B cell (primary cell): ENCODE measurements around the gene LRRC4C. TPM values are rescaled to one million over a fixed set of nuclear protein-coding genes. Genes with fewer than 3 reads are reported as not detected.

Experiments used
- ATAC-seq: fragments of 200-7000 bp; cut with Tn5 transposase; one replicate; pipeline ENCODE4 v1.10.0; 2021; ENCODE audit warnings: low read depth, mild to moderate bottlenecking, moderate number of reproducible peaks, moderate library complexity
- CTCF ChIA-PET: fragments of 350-600 bp; sonication (Branson Sonifier 250); formaldehyde crosslinking; loops from one replicate; lab custom pipeline; 2021; ENCODE audit warnings: antibody characterized with exemption, inconsistent platforms; lab: Charles Lee
- POLR2A ChIA-PET: fragments of 350-600 bp; sonication (Branson Sonifier 250); formaldehyde crosslinking; loops from one replicate; lab custom pipeline; 2021; ENCODE audit warnings: antibody characterized with exemption; lab: Charles Lee
- DNase-seq: peaks from one replicate; pipeline ENCODE4 v3.0.0; 2013
- H2AFZ ChIP-seq: 2 replicates; pipeline ENCODE4 v1.6.1; 2012; ENCODE audit warnings: mild to moderate bottlenecking, low read depth, low read length; ENCODE audit not compliant: insufficient read depth, poor library complexity, severe bottlenecking
- H3K27ac ChIP-seq, 2 donors: 1 replicate in 1 of 2; 2 replicates in 1 of 2; pipeline ENCODE4 v1.5.1; 2012 to 2013; ENCODE audit warnings: low read length in 2 of 2, mild to moderate bottlenecking in 2 of 2, moderate library complexity in 1 of 2
- H3K27me3 ChIP-seq, 4 experiments: fragments of 200-600 bp in 1 of 4; sonication (generic) in 1 of 4; replicated peaks in 1 of 4; 1 replicate in 2 of 4; 2 replicates in 2 of 4; pipeline versions ENCODE4 v1.6.1 to v1.7.0; 2013 to 2016; ENCODE audit warnings: low read length in 3 of 4, mild to moderate bottlenecking in 2 of 4, mixed read lengths in 1 of 4, moderate library complexity in 1 of 4; ENCODE audit not compliant: insufficient read depth in 4 of 4, control insufficient read depth in 3 of 4; ENCODE audit errors: control extremely low read depth in 1 of 4
- H3K36me3 ChIP-seq, 2 experiments: replicated peaks in 1 of 2; 1 replicate in 1 of 2; 2 replicates in 1 of 2; pipeline versions ENCODE4 v1.6.1 to v1.7.1; 2013; ENCODE audit warnings: low read length in 1 of 2; ENCODE audit not compliant: insufficient read depth in 2 of 2, control insufficient read depth in 1 of 2; ENCODE audit errors: control extremely low read depth in 1 of 2, extremely low read depth in 1 of 2
- H3K4me1 ChIP-seq, 2 donors: fragments of 200-600 bp in 1 of 2; sonication (generic) in 1 of 2; 1 replicate in 1 of 2; 2 replicates in 1 of 2; pipeline versions ENCODE4 v1.5.1 to v1.6.1; 2013 to 2017; ENCODE audit warnings: low read length in 2 of 2; ENCODE audit not compliant: control insufficient read depth in 2 of 2, insufficient read depth in 2 of 2
- H3K4me2 ChIP-seq: replicated peaks from 2 replicates; pipeline ENCODE3; 2012; ENCODE audit warnings: mild to moderate bottlenecking, low read depth, low read length; ENCODE audit not compliant: poor library complexity, severe bottlenecking
- H3K4me3 ChIP-seq, 5 experiments: fragments of 200-600 bp in 1 of 5; sonication (generic) in 1 of 5; 1 replicate in 3 of 5; 2 replicates in 2 of 5; pipeline versions ENCODE4 v1.5.1 to v1.7.0; 2011 to 2016; ENCODE audit warnings: low read length in 4 of 5, mild to moderate bottlenecking in 4 of 5, low read depth in 2 of 5, control low read depth in 1 of 5, moderate library complexity in 1 of 5; ENCODE audit not compliant: insufficient read depth in 1 of 5; ENCODE audit errors: control extremely low read depth in 1 of 5, extremely low read depth in 1 of 5
- H3K79me2 ChIP-seq: fragments of 200-600 bp; sonication (generic); one replicate; pipeline ENCODE4 v1.6.0; 2016; ENCODE audit warnings: low read length; ENCODE audit not compliant: control insufficient read depth, insufficient read depth
- H3K9ac ChIP-seq: fragments of 200-600 bp; sonication (generic); 2 replicates; pipeline ENCODE4 v1.6.1; 2017; ENCODE audit warnings: mild to moderate bottlenecking, low read length, moderate library complexity
- H3K9me3 ChIP-seq, 3 donors: one replicate each; pipeline versions ENCODE4 v1.6.1 to v1.7.1; 2013; ENCODE audit warnings: low read length in 2 of 3; ENCODE audit not compliant: control insufficient read depth in 2 of 3, insufficient read depth in 1 of 3; ENCODE audit errors: control extremely low read depth in 1 of 3
- H4K20me1 ChIP-seq: 2 replicates; pipeline ENCODE4 v1.6.0; 2012; ENCODE audit warnings: mild to moderate bottlenecking, low read length; ENCODE audit not compliant: insufficient read depth, control insufficient read depth, poor library complexity, severe bottlenecking
- H3K27ac Mint-ChIP-seq: one replicate; pipeline ENCODE4 v1.8.0; 2021; ENCODE audit warnings: mixed read lengths
- H3K27me3 Mint-ChIP-seq: one replicate; pipeline ENCODE4 v1.8.0; 2021; ENCODE audit warnings: mixed read lengths
- H3K4me1 Mint-ChIP-seq: one replicate; pipeline ENCODE4 v1.8.0; 2021; ENCODE audit warnings: mixed read lengths
- H3K4me3 Mint-ChIP-seq: one replicate; pipeline ENCODE4 v1.8.0; 2021; ENCODE audit warnings: mixed read lengths
- H3K9me3 Mint-ChIP-seq: one replicate; pipeline ENCODE4 v1.8.0; 2022; ENCODE audit warnings: mixed read lengths; ENCODE audit not compliant: insufficient read depth
- CTCF ChIP-seq: fragments of 200-600 bp; IDR thresholded peaks from one replicate; pipeline ENCODE4 v1.8.0; 2022; ENCODE audit warnings: antibody characterized with exemption, mild to moderate bottlenecking
- EZH2 ChIP-seq: IDR thresholded peaks from 2 replicates; pipeline ENCODE4 v1.6.1; 2012; ENCODE audit warnings: borderline replicate concordance, low read depth, mild to moderate bottlenecking, moderate library complexity, low read length; ENCODE audit not compliant: insufficient read depth, poor library complexity, severe bottlenecking
- WGBS: methylation state at CpG from one replicate; pipeline ENCODE4 v1.1.5; 2013; ENCODE audit warnings: missing lambda C conversion rate; ENCODE audit not compliant: insufficient coverage; 5-methylcytosine and 5-hydroxymethylcytosine counted together
- intact Hi-C: fragments of 100-400 bp; cut with micrococcal nuclease; formaldehyde crosslinking; loops from one replicate; pipeline ENCODE4 v1.10.0; 2022
- polyA plus RNA-seq: library from polyadenylated mRNA; depleted of rRNA; stranded (reverse); fragments of >200 nt; gene quantifications from 2 replicates; pipeline ENCODE4 v1.2.3, GENCODE V29; 2012
- total RNA-seq, 2 donors: library from RNA; stranded (reverse); fragments of 120-200 nt in 1 of 2; gene quantifications; 1 replicate in 1 of 2; 2 replicates in 1 of 2; pipeline versions ENCODE4 v1.2.3 to v1.2.4, GENCODE V29; 2013 to 2022

The LRRC4C gene
- total and polyA plus RNA-seq, 2 donors (not counting 1 experiment from before 2014, with no cell fraction given), result 0.57 TPM; not detected in 1

- Mint-ChIP-seq H3K27me3 (no peaks in the 10 kb centered on the region), H3K4me1 (no peaks in the 10 kb centered on the region), H3K27ac (no peak overlapping the region), H3K9me3 (no peaks in the 10 kb centered on the region), H3K4me3 (no peak overlapping the region)
- POLR2A ChIA-PET, result no interaction called here
- CTCF ChIA-PET, result no interaction called here
- H3K4me3 ChIP-seq, result no peak overlapping the region
- no peak overlapping the region for H2AFZ ChIP-seq
- H3K79me2 ChIP-seq, result no peaks in the 10 kb centered on the region
- no peak overlapping the region for H3K27ac ChIP-seq
- no peak for ATAC-seq
- no peaks in the 10 kb centered on the region for H4K20me1 ChIP-seq
- no peaks in the 10 kb centered on the region for H3K9me3 ChIP-seq
- no peaks in the 10 kb centered on the region for H3K4me1 ChIP-seq
- no peak overlapping the region for H3K9ac ChIP-seq
- H3K36me3 ChIP-seq, result no peaks in the 10 kb centered on the region
- DNase-seq, result no peak
- intact Hi-C loops, result no loop called here
- H3K4me2 ChIP-seq, result no peak overlapping the region
- no peaks in the 10 kb centered on the region for H3K27me3 ChIP-seq
- TF ChIP-seq EZH2 (no peak), CTCF (no peak)
These were observed 1231.7 kb downstream of the LRRC4C start for GRCh38 chr11:40227730-40228129.

DNA sequence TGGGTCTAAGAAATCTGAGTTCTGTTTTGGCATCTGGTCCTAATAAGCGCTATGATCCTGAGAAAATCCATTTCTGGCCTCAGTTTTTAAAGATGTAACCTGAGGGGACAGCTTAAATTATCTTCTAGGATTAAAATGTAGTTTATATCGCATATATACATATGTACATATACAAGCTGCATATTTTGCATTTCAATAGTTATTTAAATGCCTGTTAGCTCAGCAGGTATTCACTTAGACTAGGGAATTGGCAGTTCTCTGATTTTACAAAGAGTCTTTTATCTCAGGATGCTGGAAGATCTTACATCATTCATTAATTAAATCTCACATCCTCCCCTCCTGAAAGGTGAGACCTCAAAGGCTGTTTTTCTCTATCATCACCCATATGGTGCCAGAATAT is 1232.8 kb downstream of the LRRC4C start:
- H3K4me3 ChIP-seq, result no peak overlapping the region
- no peak overlapping the region for H3K4me3 Mint-ChIP-seq
- H2AFZ ChIP-seq, result no peak overlapping the region
- no peaks in the 10 kb centered on the region for H3K79me2 ChIP-seq
- H4K20me1 ChIP-seq, result no peaks in the 10 kb centered on the region
- TF ChIP-seq EZH2, result no peak
- no peak for TF ChIP-seq CTCF
- H3K27me3 Mint-ChIP-seq, result no peaks in the 10 kb centered on the region
- no CpG with 5 or more reads among the region's 2 CpGs for WGBS
- H3K27me3 ChIP-seq, result no peaks in the 10 kb centered on the region
- no peaks in the 10 kb centered on the region for H3K4me1 Mint-ChIP-seq
- no peaks in the 10 kb centered on the region for H3K9me3 ChIP-seq
- ChIA-PET CTCF (no interaction called here), POLR2A (no interaction called here)
- DNase-seq, result no peak
- intact Hi-C loops, result no loop called here
- H3K9me3 Mint-ChIP-seq, result no peaks in the 10 kb centered on the region
- H3K27ac ChIP-seq, result no peak overlapping the region
- no peak overlapping the region for H3K4me2 ChIP-seq
- H3K9ac ChIP-seq, result no peak overlapping the region
- ATAC-seq, result no peak
- H3K27ac Mint-ChIP-seq, result no peak overlapping the region
- H3K4me1 ChIP-seq, result no peaks in the 10 kb centered on the region
- no peaks in the 10 kb centered on the region for H3K36me3 ChIP-seq
